ENCODE results near the gene GLS. TPM values are rescaled to one million over a fixed set of nuclear protein-coding genes. Genes with fewer than 3 reads are reported as not detected.

GLS gene
- total and polyA plus RNA-seq, 2 donors (not counting 1 experiment from before 2014, with no cell fraction given) = 32.5 to 195 TPM

DNA sequence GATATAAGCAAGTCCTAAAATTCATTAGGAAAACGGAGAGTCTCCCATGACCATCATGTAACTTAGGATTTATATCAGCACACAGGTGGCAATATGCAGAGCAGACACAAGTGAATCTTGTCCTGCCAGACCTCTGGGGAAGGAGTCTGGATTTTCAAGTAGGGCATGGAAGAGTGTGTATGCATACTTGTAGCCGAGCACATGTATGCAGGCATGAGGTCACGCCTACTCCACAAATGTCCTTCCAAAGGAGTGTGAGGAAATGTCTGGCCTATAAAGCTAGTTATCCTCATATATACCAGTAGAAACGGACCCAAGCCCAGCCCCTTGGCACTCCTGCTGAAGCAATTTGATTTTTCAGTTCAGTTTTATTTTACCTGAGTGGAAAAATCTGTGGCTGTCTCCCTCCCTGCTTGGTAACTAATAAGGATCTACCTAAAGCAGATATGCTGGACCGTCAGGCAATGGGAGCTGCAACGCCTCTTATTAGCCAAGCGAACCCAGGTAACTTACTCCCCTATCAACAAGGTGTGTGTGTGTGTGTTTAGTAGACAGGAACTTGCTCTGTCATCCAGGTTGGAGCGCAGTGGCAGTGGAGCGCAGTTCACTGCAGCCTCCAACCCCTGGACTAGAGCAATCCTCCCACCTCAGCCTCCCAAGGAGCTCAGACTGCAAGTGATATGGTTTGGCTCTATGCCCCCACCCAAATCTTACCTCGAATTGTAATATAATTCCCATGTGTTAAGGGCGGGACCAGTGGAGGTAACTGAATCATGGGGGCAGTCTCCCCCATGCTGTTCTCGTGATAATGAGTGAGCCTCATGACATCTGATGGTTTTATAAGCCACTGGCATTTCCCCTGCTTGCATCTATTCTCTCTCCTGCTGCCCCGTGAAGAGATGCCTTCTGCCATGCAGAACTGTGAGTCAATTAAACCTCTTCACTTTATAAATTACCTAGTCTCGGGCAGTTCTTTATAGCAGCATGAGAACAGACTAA is 130.6 kb downstream of the GLS start:
- Histone ChIP-seq H3K36me3 (replicated peaks in 1 of 2; ENCODE audit: control extremely low read depth in 1 of 2, control insufficient read depth in 1 of 2, extremely low read depth in 1 of 2, insufficient read depth in 2 of 2, low read length in 1 of 2) (peaks cover 9 to 30% of the 10 kb centered on the region in 2 experiments), H3K9ac (ENCODE audit: low read length) (no peak overlapping the region), H3K9me3 (ENCODE audit: control extremely low read depth in 1 of 3, control insufficient read depth in 2 of 3, insufficient read depth in 1 of 3, low read length in 2 of 3) (no peaks in the 10 kb centered on the region), H3K79me2 (ENCODE audit: control insufficient read depth, insufficient read depth, low read length) (peaks cover 46% of the 10 kb centered on the region), H3K4me3 (ENCODE audit: control extremely low read depth in 1 of 5, extremely low read depth in 1 of 5, insufficient read depth in 1 of 5, low read depth in 2 of 5, low read length in 4 of 5) (no peak overlapping the region), H3K27me3 (replicated peaks in 1 of 4; ENCODE audit: control extremely low read depth in 1 of 4, control insufficient read depth in 3 of 4, insufficient read depth in 4 of 4, low read length in 3 of 4) (no peaks in the 10 kb centered on the region), H4K20me1 (ENCODE audit: control insufficient read depth, insufficient read depth, low read length, poor library complexity, severe bottlenecking) (peaks cover 16% of the 10 kb centered on the region), H3K4me2 (replicated peaks; ENCODE audit: low read depth, low read length, poor library complexity, severe bottlenecking) (peak overlapping the region; percentile 5), H2AFZ (ENCODE audit: insufficient read depth, low read depth, low read length, poor library complexity, severe bottlenecking) (no peak overlapping the region), H3K27ac (ENCODE audit: low read length in 2 of 2) (no peak overlapping the region), H3K4me1 (ENCODE audit: control insufficient read depth in 2 of 2, insufficient read depth in 2 of 2, low read length in 2 of 2) (peaks cover 44 to 49% of the 10 kb centered on the region in 2 donors)
- CTCF ChIA-PET = interaction anchor here (0.8 to 2.3 kb wide), 4 partner anchors 9 to 474 kb away, joined by 3 to 7 read pairs (median 3); no protein-coding TSS in a partner anchor
- no peaks in the 10 kb centered on the region for H3K27me3 Mint-ChIP-seq
- intact Hi-C loops (cut with micrococcal nuclease) = loop anchor here (5.0 kb wide), 1 partner anchor 1229 kb away; the partner anchor contains the start of genes ORMDL1 and PMS1
- H3K4me1 Mint-ChIP-seq = peaks cover 25% of the 10 kb centered on the region
- no peak for ATAC-seq (ENCODE audit: low read depth)
- TF ChIP-seq, protein P1, sequence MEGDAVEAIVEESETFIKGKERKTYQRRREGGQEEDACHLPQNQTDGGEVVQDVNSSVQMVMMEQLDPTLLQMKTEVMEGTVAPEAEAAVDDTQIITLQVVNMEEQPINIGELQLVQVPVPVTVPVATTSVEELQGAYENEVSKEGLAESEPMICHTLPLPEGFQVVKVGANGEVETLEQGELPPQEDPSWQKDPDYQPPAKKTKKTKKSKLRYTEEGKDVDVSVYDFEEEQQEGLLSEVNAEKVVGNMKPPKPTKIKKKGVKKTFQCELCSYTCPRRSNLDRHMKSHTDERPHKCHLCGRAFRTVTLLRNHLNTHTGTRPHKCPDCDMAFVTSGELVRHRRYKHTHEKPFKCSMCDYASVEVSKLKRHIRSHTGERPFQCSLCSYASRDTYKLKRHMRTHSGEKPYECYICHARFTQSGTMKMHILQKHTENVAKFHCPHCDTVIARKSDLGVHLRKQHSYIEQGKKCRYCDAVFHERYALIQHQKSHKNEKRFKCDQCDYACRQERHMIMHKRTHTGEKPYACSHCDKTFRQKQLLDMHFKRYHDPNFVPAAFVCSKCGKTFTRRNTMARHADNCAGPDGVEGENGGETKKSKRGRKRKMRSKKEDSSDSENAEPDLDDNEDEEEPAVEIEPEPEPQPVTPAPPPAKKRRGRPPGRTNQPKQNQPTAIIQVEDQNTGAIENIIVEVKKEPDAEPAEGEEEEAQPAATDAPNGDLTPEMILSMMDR (IDR thresholded peaks at IDR 0.05) = no peak
- TF ChIP-seq EZH2 (IDR thresholded peaks at IDR 0.05; ENCODE audit: borderline replicate concordance, insufficient read depth, low read depth, low read length, poor library complexity, severe bottlenecking) = no peak
- DNase-seq = no peak
- POLR2A ChIA-PET = no interaction called here
- no peak overlapping the region for H3K27ac Mint-ChIP-seq
- WGBS (ENCODE audit: insufficient coverage) = 93% methylated on average over 5 of the region's 14 CpGs
- peak overlapping the region; percentile 32 for H3K4me3 Mint-ChIP-seq
- H3K9me3 Mint-ChIP-seq (ENCODE audit: insufficient read depth) = no peaks in the 10 kb centered on the region
